ENCODE measurements around the gene HSD17B14. TPM values are rescaled to one million over a fixed set of nuclear protein-coding genes. Genes with fewer than 3 reads are reported as not detected.
"Not testable (repeated sequence)": the region's sequence is repeated elsewhere in the genome, so short reads cannot be mapped to it uniquely, and the experiment has no call there.

The HSD17B14 gene
- total RNA-seq, 1 donor from 2014 or later: 65.6 TPM

DNA sequence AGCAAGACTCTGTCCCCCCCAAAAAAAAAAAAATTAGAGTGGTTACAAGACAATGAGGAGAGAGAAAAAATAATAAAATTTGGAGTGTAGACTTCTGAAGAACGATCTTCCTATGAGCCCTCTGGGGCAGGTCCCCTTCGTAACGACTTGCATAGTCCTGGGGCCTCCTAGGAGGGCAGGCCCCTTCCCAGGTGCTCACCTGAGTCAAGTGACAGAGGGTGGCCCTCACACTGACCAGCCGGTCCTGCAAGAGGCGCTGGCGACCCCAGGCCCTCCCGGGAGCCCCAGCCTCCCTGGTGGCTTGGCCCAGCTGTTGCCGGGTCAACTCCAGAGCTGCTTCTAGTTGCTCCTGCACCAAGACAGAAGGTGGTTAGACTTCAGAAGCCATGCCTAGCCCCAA is 17.2 kb upstream of the HSD17B14 start:
- TF ChIP-seq, protein P1, sequence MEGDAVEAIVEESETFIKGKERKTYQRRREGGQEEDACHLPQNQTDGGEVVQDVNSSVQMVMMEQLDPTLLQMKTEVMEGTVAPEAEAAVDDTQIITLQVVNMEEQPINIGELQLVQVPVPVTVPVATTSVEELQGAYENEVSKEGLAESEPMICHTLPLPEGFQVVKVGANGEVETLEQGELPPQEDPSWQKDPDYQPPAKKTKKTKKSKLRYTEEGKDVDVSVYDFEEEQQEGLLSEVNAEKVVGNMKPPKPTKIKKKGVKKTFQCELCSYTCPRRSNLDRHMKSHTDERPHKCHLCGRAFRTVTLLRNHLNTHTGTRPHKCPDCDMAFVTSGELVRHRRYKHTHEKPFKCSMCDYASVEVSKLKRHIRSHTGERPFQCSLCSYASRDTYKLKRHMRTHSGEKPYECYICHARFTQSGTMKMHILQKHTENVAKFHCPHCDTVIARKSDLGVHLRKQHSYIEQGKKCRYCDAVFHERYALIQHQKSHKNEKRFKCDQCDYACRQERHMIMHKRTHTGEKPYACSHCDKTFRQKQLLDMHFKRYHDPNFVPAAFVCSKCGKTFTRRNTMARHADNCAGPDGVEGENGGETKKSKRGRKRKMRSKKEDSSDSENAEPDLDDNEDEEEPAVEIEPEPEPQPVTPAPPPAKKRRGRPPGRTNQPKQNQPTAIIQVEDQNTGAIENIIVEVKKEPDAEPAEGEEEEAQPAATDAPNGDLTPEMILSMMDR (IDR thresholded peaks at IDR 0.05; ENCODE audit: unreplicated experiment): no peak
- Mint-ChIP-seq H3K9me3 (ENCODE audit: unreplicated experiment) (no peaks in the 10 kb centered on the region), H3K36me3 (ENCODE audit: low read depth, unreplicated experiment) (no peaks in the 10 kb centered on the region), H3K27ac (ENCODE audit: unreplicated experiment) (no peak overlapping the region), H3K4me1 (ENCODE audit: unreplicated experiment) (no peaks in the 10 kb centered on the region), H3K4me3 (ENCODE audit: unreplicated experiment) (no peak overlapping the region), H3K27me3 (ENCODE audit: unreplicated experiment) (peaks cover 1% of the 10 kb centered on the region)
- no peak for DNase-seq (ENCODE audit: low spot score)

DNA sequence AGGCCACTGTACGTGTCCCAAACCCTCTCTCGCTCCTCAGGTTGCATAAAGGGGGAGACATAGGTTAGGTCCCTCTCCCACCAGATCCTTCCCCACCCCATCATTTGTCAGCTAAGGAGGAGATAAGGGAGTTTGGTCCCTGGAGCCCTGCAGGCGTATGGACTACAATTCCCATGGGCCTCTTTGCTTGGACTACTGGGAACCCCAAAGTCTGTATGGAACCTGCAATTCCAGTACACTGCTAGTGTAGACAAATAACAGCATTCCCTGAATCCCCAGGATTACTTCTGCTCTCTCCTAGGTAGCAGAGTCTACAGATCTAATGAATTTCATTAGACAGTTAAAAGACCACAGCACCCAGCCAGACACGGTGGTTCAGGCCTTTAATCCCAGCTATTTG is 16.0 kb upstream of the HSD17B14 start:
- no peaks in the 10 kb centered on the region for H3K9me3 Mint-ChIP-seq (ENCODE audit: unreplicated experiment)
- H3K27ac Mint-ChIP-seq (ENCODE audit: unreplicated experiment): no peak overlapping the region
- TF ChIP-seq, protein P1 (IDR thresholded peaks at IDR 0.05; ENCODE audit: unreplicated experiment): no peak
- no peaks in the 10 kb centered on the region for H3K36me3 Mint-ChIP-seq (ENCODE audit: low read depth, unreplicated experiment)
- H3K4me3 Mint-ChIP-seq (ENCODE audit: unreplicated experiment): no peak overlapping the region
- H3K27me3 Mint-ChIP-seq (ENCODE audit: unreplicated experiment): peaks cover 3% of the 10 kb centered on the region
- DNase-seq (ENCODE audit: low spot score): no peak
- H3K4me1 Mint-ChIP-seq (ENCODE audit: unreplicated experiment): no peaks in the 10 kb centered on the region

DNA sequence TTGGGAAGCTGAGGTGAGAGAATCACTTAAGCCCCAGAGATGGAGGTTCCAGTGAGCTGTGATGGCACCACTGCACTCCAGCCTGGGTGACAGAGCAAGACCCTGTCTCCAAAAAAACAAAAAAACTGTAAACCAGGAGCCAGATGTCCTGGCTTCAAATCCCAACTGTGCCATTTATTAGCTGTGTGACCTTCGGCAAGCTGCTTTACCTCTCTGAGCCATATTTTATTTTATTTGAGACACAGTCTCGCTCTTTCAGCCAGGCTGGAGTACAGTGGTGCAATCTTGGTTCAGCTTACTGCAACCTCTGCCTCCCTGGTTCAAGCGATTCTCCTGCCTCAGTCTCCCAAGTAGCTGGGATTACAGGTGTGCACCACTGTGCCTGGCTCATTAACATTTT is 10.4 kb upstream of the HSD17B14 start:
- not testable (repeated sequence) for H3K27ac Mint-ChIP-seq (ENCODE audit: unreplicated experiment); DNase-seq (ENCODE audit: low spot score); H3K4me3 Mint-ChIP-seq (ENCODE audit: unreplicated experiment); H3K36me3 Mint-ChIP-seq (ENCODE audit: low read depth, unreplicated experiment); H3K9me3 Mint-ChIP-seq (ENCODE audit: unreplicated experiment); H3K27me3 Mint-ChIP-seq (ENCODE audit: unreplicated experiment); H3K4me1 Mint-ChIP-seq (ENCODE audit: unreplicated experiment)

DNA sequence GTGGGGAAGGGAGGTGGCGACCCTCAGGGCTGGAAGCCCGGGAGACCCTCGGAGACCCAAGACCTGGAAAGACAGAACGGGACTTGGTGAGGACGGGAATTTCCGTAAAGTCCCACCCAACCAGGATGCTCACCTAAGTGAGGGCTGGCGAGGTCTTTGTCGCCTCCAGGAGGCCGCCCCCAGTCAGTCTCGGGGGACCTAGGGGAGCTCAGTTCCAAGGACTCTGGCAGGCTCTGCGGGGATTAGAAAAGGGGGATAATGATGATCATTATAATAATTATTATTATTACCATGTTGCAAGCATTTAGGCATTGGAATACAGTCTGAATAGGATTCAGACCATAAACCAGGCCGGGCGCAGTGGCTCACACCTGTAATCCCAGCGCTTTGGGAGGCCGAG is 9.1 kb upstream of the HSD17B14 start:
- TF ChIP-seq, protein P1 (IDR thresholded peaks at IDR 0.05; ENCODE audit: unreplicated experiment): no peak
- Mint-ChIP-seq H3K4me3 (ENCODE audit: unreplicated experiment) (no peak overlapping the region), H3K27me3 (ENCODE audit: unreplicated experiment) (peaks cover 3% of the 10 kb centered on the region), H3K9me3 (ENCODE audit: unreplicated experiment) (no peaks in the 10 kb centered on the region), H3K4me1 (ENCODE audit: unreplicated experiment) (no peaks in the 10 kb centered on the region), H3K27ac (ENCODE audit: unreplicated experiment) (no peak overlapping the region), H3K36me3 (ENCODE audit: low read depth, unreplicated experiment) (no peaks in the 10 kb centered on the region)
- no peak for DNase-seq (ENCODE audit: low spot score)

DNA sequence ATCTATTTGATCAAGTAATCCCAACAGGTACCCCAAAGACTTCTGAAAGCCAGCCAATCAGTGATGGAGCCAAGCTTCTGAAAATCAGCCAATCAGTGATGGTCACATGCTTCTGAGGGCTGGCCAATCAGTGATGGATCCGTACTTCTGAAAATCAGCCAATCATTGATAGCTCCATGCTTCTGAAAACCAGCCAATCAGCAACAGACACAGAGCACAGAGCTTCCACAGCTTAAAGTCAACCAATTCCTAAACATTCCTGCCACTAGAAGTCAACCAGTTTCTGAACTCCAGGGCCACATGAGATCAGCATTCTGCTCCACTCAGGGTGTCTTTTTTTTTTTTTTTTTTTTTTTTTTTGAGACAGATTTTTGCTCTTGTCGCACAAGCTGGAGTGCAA is 8.2 kb upstream of the HSD17B14 start:
- Mint-ChIP-seq H3K27ac (ENCODE audit: unreplicated experiment) (peak overlapping the region; percentile 18), H3K4me1 (ENCODE audit: unreplicated experiment) (no peaks in the 10 kb centered on the region), H3K9me3 (ENCODE audit: unreplicated experiment) (no peaks in the 10 kb centered on the region), H3K36me3 (ENCODE audit: low read depth, unreplicated experiment) (no peaks in the 10 kb centered on the region), H3K27me3 (ENCODE audit: unreplicated experiment) (peaks cover 3% of the 10 kb centered on the region), H3K4me3 (ENCODE audit: unreplicated experiment) (peak overlapping the region; percentile 31)
- TF ChIP-seq, protein P1 (IDR thresholded peaks at IDR 0.05; ENCODE audit: unreplicated experiment): no peak
- no peak for DNase-seq (ENCODE audit: low spot score)

DNA sequence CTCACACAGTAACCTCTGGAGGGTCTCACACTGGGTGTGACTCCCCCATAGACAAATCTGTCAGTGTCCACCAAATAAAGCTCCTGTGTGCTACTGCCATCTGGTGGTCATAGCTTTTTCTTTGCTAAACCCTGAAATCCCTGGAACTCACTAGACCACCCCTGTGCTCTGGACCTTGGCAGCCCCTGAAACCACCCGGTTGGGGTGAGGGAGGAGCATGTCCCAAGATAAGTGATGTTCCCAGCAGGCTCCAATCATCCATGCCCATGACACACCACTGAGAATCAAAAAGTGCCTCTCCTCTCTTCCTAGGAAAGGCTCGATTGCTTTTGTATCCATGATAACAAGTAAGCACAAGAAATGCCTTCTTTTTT is 6.5 kb upstream of the HSD17B14 start:
- Mint-ChIP-seq H3K9me3 (ENCODE audit: unreplicated experiment) (no peaks in the 10 kb centered on the region), H3K36me3 (ENCODE audit: low read depth, unreplicated experiment) (no peaks in the 10 kb centered on the region), H3K27ac (ENCODE audit: unreplicated experiment) (no peak overlapping the region), H3K4me1 (ENCODE audit: unreplicated experiment) (no peaks in the 10 kb centered on the region), H3K27me3 (ENCODE audit: unreplicated experiment) (peaks cover 3% of the 10 kb centered on the region), H3K4me3 (ENCODE audit: unreplicated experiment) (no peak overlapping the region)
- DNase-seq (ENCODE audit: low spot score): peak; percentile 60
- TF ChIP-seq, protein P1 (IDR thresholded peaks at IDR 0.05; ENCODE audit: unreplicated experiment): peak; percentile 84

All from endothelial cell (in vitro differentiated cells).